ENCODE data around the gene EPHA4. TPM values are rescaled to one million over a fixed set of nuclear protein-coding genes. Genes with fewer than 3 reads are reported as not detected.

Gene EPHA4
- total RNA-seq, 2 donors from 2014 or later: 8.9 to 17.1 TPM

GRCh38 chr2:221385716-221386115 lies 186.4 kb downstream of the EPHA4 start:
- no peak overlapping the region for H3K27ac ChIP-seq
- no peak for DNase-seq
- no peaks in the 10 kb centered on the region for H3K36me3 ChIP-seq
- H3K4me1 ChIP-seq: no peaks in the 10 kb centered on the region
- no peak overlapping the region for H3K4me3 ChIP-seq
- H3K9ac ChIP-seq (ENCODE audit: low read depth in 2 of 2, low read length in 2 of 2): no peak overlapping the region
- H3K27me3 ChIP-seq: no peaks in the 10 kb centered on the region
- no peak for TF ChIP-seq CTCF (IDR thresholded peaks at IDR 0.05)
- intact Hi-C loops (cut with DNase I): no loop called here
- H3K9me3 ChIP-seq: no peaks in the 10 kb centered on the region

GRCh38 chr2:221381928-221382488 lies 190.1 kb downstream of the EPHA4 start:
- no peaks in the 10 kb centered on the region for H3K27me3 ChIP-seq
- TF ChIP-seq CTCF (IDR thresholded peaks at IDR 0.05): no peak
- no peaks in the 10 kb centered on the region for H3K4me1 ChIP-seq
- H3K9me3 ChIP-seq: no peaks in the 10 kb centered on the region
- H3K27ac ChIP-seq: no peak overlapping the region
- no peak overlapping the region for H3K9ac ChIP-seq (ENCODE audit: low read depth in 2 of 2, low read length in 2 of 2)
- no peaks in the 10 kb centered on the region for H3K36me3 ChIP-seq
- DNase-seq: no peak
- intact Hi-C loops (cut with DNase I): no loop called here
- H3K4me3 ChIP-seq: no peak overlapping the region

- Histone ChIP-seq H3K27ac (no peak overlapping the region), H3K4me1 (no peaks in the 10 kb centered on the region), H3K4me3 (no peak overlapping the region), H3K9me3 (no peaks in the 10 kb centered on the region), H3K27me3 (no peaks in the 10 kb centered on the region), H3K9ac (ENCODE audit: low read depth in 2 of 2, low read length in 2 of 2) (no peak overlapping the region), H3K36me3 (no peaks in the 10 kb centered on the region)
- intact Hi-C loops (cut with DNase I): no loop called here
- no peak for TF ChIP-seq CTCF (IDR thresholded peaks at IDR 0.05)
- no peak for DNase-seq
These were observed 191.4 kb downstream of the EPHA4 start for GRCh38 chr2:221380686-221381085.

- no peak overlapping the region for H3K9ac ChIP-seq (ENCODE audit: low read depth in 2 of 2, low read length in 2 of 2)
- no peaks in the 10 kb centered on the region for H3K27me3 ChIP-seq
- H3K9me3 ChIP-seq: no peaks in the 10 kb centered on the region
- H3K36me3 ChIP-seq: no peaks in the 10 kb centered on the region
- H3K4me3 ChIP-seq: no peak overlapping the region
- intact Hi-C loops (cut with DNase I): no loop called here
- H3K27ac ChIP-seq: no peak overlapping the region
- no peaks in the 10 kb centered on the region for H3K4me1 ChIP-seq
- no peak for DNase-seq
- no peak for TF ChIP-seq CTCF (IDR thresholded peaks at IDR 0.05)
These were observed 192.0 kb downstream of the EPHA4 start for GRCh38 chr2:221380062-221380461.

- TF ChIP-seq CTCF (IDR thresholded peaks at IDR 0.05): no peak
- Histone ChIP-seq H3K4me1 (no peaks in the 10 kb centered on the region), H3K27me3 (no peaks in the 10 kb centered on the region), H3K4me3 (no peak overlapping the region), H3K9ac (ENCODE audit: low read depth in 2 of 2, low read length in 2 of 2) (no peak overlapping the region), H3K27ac (no peak overlapping the region), H3K36me3 (no peaks in the 10 kb centered on the region), H3K9me3 (no peaks in the 10 kb centered on the region)
- intact Hi-C loops (cut with DNase I): no loop called here
- no peak for DNase-seq
These were observed 194.5 kb downstream of the EPHA4 start for GRCh38 chr2:221377597-221377996.
